Psoas muscle (tissue), 8 donors: ENCODE data around the gene SYNDIG1. TPM values are rescaled to one million over a fixed set of nuclear protein-coding genes. Genes with fewer than 3 reads are reported as not detected.
"Not testable (repeated sequence)": the region's sequence is repeated elsewhere in the genome, so short reads cannot be mapped to it uniquely, and the experiment has no call there.

Experiments
- ATAC-seq, 4 donors: fragments of 200-7000 bp; cut with Tn5 transposase; one replicate each; pipeline ENCODE4 v1.9.1; 2020; ENCODE audit warnings: moderate library complexity in 3 of 4, mild to moderate bottlenecking in 2 of 4
- DNase-seq, 2 donors: peaks; one replicate each; pipeline ENCODE4 v3.0.0-alpha.2; 2020
- H3K27ac ChIP-seq: fragments of 200-600 bp; one replicate; pipeline ENCODE4 v1.8.0; 2022
- H3K27me3 ChIP-seq, 3 donors: fragments of 200-600 bp in 1 of 3; one replicate each; pipeline versions ENCODE4 v1.6.1 to v1.8.0; 2013 to 2022; ENCODE audit warnings: low read length in 2 of 3, mild to moderate bottlenecking in 2 of 3, moderate library complexity in 1 of 3; ENCODE audit not compliant: insufficient read depth in 3 of 3
- H3K36me3 ChIP-seq, 2 donors: fragments of 200-600 bp in 1 of 2; one replicate each; pipeline versions ENCODE4 v1.6.1 to v1.8.0; 2013 to 2022; ENCODE audit warnings: low read depth in 1 of 2, mild to moderate bottlenecking in 1 of 2, moderate library complexity in 1 of 2; ENCODE audit not compliant: insufficient read depth in 1 of 2
- H3K4me1 ChIP-seq: fragments of 200-600 bp; one replicate; pipeline ENCODE4 v1.8.0; 2022
- H3K4me3 ChIP-seq: fragments of 200-600 bp; one replicate; pipeline ENCODE4 v1.8.0; 2022; ENCODE audit warnings: mild to moderate bottlenecking
- H3K9me3 ChIP-seq: fragments of 200-600 bp; one replicate; pipeline ENCODE4 v1.8.0; 2022
- CTCF ChIP-seq: fragments of 200-600 bp; IDR thresholded peaks from one replicate; pipeline ENCODE4 v1.8.0; 2022; ENCODE audit warnings: antibody characterized with exemption
- WGBS, 3 donors: extraction: QIAGEN DNeasy Blood & Tissue Kit; methylation state at CpG; one replicate each; pipeline versions ENCODE4 v1.1.6 to v1.1.7; 2013; 5-methylcytosine and 5-hydroxymethylcytosine counted together
- intact Hi-C, 2 donors: fragments of 100-400 bp; cut with DNase I; formaldehyde crosslinking; loops; one replicate each; pipeline versions ENCODE4 v1.11.0 to v1.14.2; 2022
- polyA plus RNA-seq, 3 donors: library from polyadenylated mRNA; stranded (reverse); fragments of 200-250 nt; gene quantifications; one replicate each; pipeline ENCODE4 v1.2.3, GENCODE V29; 2013
- total RNA-seq, 4 donors: library from RNA; stranded (reverse); fragmentation: NEBNext Ultra II Directional in 2 of 4; extraction: Animal tissue kit (Norgen Biotek cat#: 25700) in 2 of 4; gene quantifications; one replicate each; pipeline versions ENCODE4 v1.2.1 to v1.2.4, GENCODE V29; 2021 to 2023
- donor health status: healthy with polysubstance abuse.
- donor health status: DM: no; HTN: no; CAD: no; lungs with moderate emphysema.
- donor health status: Bipolar disorder and iron deficiency.
- donor health status: healthy.
- donor health status: DM: yes; HTN: yes; CAD: no.
- donor health status: DM: no; HTN: no; CAD: no.
- donor health status: DM: no; HTN: no; CAD: no.
- donor health status: DM: yes; HTN: yes; CAD: no.

The SYNDIG1 gene
- total and polyA plus RNA-seq, 7 donors = 0.03 to 0.10 TPM; not detected in 5

DNA sequence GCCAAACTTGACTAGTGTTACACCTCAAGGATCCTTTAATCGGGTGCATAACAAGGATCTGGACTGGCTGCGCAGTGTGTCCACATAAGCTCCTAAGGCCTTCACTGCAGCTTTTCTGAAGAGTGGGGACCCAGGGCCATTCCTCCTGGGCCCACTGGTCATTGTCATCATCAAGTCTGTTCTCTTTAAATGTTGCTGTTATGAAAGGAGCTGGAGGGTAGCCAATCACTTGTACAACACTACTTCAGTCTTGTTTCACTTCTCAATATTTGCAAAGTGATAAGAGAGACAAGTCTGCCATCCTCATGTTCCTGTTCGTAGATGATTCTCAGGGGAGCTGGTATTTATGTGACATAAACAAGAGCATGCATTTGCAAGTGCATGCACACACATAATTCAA is 149.8 kb downstream of the SYNDIG1 start:
- DNase-seq (no peak), ATAC-seq (no peak)
- Histone ChIP-seq H3K36me3 (no peaks in the 10 kb centered on the region), H3K4me3 (no peak overlapping the region), H3K9me3 (no peaks in the 10 kb centered on the region), H3K27ac (no peak overlapping the region), H3K27me3 (no peaks in the 10 kb centered on the region), H3K4me1 (no peaks in the 10 kb centered on the region)
- intact Hi-C loops = no loop called here
- TF ChIP-seq CTCF = no peak
- 85 to 91% (median 85%) methylated on average over 3 of the region's 3 CpGs for WGBS, 3 donors

GRCh38 chr20:24620937-24621519 is 151.6 kb downstream of the SYNDIG1 start:
- intact Hi-C loops = no loop called here
- no peak overlapping the region for H3K27ac ChIP-seq
- WGBS, 3 donors = 89 to 94% (median 92%) methylated on average over 1 of the region's 1 CpG
- no peaks in the 10 kb centered on the region for H3K9me3 ChIP-seq
- no peak for ATAC-seq
- H3K4me1 ChIP-seq = no peaks in the 10 kb centered on the region
- TF ChIP-seq CTCF = no peak
- no peaks in the 10 kb centered on the region for H3K36me3 ChIP-seq
- H3K4me3 ChIP-seq = no peak overlapping the region
- no peaks in the 10 kb centered on the region for H3K27me3 ChIP-seq
- no peak for DNase-seq

GRCh38 chr20:24622856-24623255 is 153.4 kb downstream of the SYNDIG1 start:
- Histone ChIP-seq H3K9me3 (no peaks in the 10 kb centered on the region), H3K27ac (no peak overlapping the region), H3K27me3 (no peaks in the 10 kb centered on the region), H3K4me3 (no peak overlapping the region), H3K36me3 (no peaks in the 10 kb centered on the region), H3K4me1 (no peaks in the 10 kb centered on the region)
- no peak for TF ChIP-seq CTCF
- WGBS, 3 donors = 25 to 30% (median 26%) methylated on average over 3 of the region's 3 CpGs
- intact Hi-C loops = no loop called here
- ATAC-seq (no peak), DNase-seq (no peak)

DNA sequence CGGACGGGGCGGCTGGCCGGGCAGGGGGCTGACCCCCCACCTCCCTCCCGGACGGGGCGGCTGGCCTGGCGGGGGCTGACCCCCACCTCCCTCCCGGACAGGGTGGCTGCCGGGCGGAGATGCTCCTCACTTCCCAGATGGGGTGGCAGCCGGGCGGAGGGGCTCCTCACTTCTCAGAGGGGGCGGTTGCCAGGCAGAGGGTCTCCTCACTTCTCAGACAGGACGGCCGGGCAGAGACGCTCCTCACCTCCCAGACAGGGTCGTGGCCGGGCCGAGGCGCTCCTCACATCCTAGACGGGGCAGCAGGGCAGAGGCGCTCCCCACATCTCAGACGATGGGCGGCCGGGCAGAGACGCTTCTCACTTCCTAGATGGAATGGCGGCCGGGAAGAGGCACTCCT is 156.7 kb downstream of the SYNDIG1 start:
- H3K27ac ChIP-seq, intact Hi-C loops, H3K4me3 ChIP-seq, H3K36me3 ChIP-seq, DNase-seq, H3K27me3 ChIP-seq, H3K4me1 ChIP-seq, H3K9me3 ChIP-seq, ATAC-seq: not testable (repeated sequence)
- WGBS, 3 donors = 93 to 98% (median 98%) methylated on average over 11 to 27 of the region's 29 CpGs

DNA sequence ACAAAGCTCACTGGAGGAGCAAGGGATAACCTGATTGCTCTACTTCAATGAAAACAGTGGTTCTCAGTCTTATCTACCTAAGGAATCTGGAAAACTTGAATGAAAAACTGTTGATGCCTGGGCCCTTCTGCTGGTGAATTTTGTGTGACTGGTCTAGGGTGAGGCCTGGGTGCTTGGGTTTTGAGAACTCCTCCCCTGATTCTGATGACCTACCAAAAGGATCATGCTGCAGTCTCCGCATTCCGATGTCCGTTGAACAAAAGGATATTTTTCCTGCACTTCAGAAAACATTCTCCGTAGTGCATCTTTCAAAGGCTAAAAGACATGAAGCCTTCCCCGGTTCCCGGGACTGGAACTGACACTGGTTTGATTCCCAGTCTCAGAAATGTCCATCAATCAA is 157.9 kb downstream of the SYNDIG1 start:
- intact Hi-C loops = no loop called here
- DNase-seq = no peak

More for the DNA sequence above, 157.9 kb downstream of the SYNDIG1 start:
- no peak for ATAC-seq
- Histone ChIP-seq H3K4me3 (no peak overlapping the region), H3K27me3 (no peaks in the 10 kb centered on the region), H3K9me3 (no peaks in the 10 kb centered on the region), H3K36me3 (no peaks in the 10 kb centered on the region), H3K27ac (no peak overlapping the region), H3K4me1 (no peaks in the 10 kb centered on the region)
- no peak for TF ChIP-seq CTCF
- WGBS, 3 donors = 85 to 87% (median 85%) methylated on average over 6 of the region's 6 CpGs
